Activated T-cell treated with anti-CD3 and anti-CD28 coated beads for 1 hour (primary cell): Measurements from ENCODE around the gene ERV3-1.
"Not testable (repeated sequence)": the region's sequence is repeated elsewhere in the genome, so short reads cannot be mapped to it uniquely, and the experiment has no call there.

Experiments
- DNase-seq: peaks from one replicate; pipeline ENCODE4 v3.0.0-alpha.2; 2020; ENCODE audit warnings: low read depth

The ERV3-1 gene

DNA sequence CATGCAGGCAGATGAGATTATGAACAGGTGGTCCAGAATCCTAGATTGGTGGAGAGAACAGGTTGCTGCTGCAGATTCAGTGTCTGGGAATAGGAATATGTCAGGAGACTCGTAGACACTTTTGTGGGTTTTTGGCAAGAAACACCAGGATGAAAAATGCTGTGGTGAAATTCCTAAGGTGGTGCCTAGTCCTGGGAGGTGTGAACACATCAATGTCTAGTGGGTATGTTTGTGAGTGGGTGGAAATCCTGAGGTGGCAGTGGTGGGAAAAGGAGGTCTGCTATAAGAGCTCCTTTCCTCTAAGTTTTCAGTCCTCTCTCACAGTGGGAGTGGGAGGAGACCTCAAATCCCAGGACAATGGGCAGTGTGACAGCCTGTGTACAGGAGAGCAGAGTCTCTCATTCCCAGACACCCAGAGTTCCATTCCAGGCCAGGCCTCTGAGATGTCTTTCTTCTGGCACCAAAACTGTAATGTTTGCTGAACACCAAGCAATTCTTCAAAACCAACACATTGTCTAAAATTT is 5.1 kb downstream of the ERV3-1 start:
- DNase-seq = no peak

DNA sequence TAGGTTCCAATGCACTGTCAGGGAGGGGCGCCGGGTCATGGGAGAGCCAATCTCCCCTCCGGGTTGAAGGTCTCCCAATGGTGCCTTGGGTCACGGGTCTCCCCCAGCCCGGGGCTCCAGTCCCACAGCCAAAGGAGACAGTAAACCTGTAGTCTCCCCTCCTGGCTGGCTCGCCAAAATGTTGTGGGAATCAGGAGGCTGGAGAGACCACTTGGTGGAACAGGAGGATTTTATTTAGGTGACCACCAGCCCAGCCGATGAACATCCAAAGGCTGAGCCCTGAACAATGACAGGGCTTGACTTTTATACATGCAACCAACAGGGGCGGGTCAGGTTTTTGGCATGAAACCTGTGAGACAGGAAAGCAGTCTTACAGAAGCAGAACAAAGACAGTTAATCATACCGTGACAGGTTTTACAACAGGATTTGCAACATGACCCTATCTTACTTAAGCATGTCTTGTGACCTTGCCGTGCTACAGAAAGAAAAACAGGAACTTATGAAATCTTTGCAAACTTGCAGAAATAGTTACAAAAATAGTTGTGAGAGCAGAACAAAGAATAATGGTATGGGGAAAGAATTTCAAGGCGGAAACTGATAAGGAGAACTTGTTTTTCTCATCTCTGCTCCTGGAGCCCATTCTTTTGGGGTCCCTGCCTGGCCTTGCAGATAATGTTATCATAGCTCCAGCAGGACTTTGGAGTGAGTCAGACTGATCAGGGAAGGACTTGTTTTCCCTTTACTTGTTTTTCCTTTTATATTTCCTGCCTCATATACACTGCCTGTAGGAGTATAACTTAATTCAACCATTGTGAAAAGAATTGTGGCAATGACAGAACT is 7.1 kb downstream of the ERV3-1 start:
- DNase-seq = no peak

GRCh38 chr7:64998865-64999164 is 7.7 kb downstream of the ERV3-1 start:
- no peak for DNase-seq

- DNase-seq = no peak
Measured at GRCh38 chr7:64997927-64998391, 8.5 kb downstream of the ERV3-1 start.

GRCh38 chr7:64997164-64997908 is 9.2 kb downstream of the ERV3-1 start:
- DNase-seq = no peak

- no peak for DNase-seq
Measured at GRCh38 chr7:64996305-64996704, 10.2 kb downstream of the ERV3-1 start.

DNA sequence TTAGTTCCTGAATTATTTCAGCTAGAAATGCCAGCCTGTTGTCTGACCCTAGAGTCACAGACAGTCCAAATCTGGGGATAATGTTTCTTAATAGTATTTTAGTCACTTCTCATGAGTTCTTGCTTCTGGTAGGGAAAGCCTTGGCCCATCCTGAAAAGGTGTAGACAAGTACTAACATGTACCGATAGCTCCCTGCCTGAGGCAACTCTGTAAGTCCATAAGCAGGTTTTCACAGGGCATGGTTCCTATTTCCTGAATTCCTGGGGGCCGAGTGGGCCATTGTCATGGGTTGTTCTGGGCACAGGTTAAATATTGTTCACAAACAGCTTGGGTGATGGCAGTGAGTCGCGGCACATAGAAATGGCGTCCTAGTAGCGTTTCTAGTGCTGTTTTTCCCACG is 12.6 kb downstream of the ERV3-1 start:
- no peak for DNase-seq

GRCh38 chr7:64992971-64993370 is 13.5 kb downstream of the ERV3-1 start:
- no peak for DNase-seq

DNA sequence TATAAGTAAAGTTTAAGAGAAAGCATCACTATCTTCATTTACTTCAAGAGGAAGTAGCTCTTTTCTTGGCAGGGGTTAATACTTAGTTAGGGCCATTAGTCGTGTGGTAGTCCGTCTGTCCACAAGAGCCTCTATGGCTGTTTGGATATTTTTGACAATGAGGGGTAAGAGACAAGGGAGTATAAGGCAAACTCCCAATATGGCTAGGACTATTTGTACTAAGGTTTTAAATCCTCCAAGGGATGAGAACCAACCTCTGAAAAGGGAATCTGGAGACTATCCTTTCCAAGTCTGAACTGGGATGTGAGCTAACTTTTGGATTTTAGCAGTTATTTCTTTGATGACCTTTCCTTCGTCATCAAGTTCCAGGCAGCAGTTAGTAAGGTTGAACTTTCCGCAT is 15.6 kb downstream of the ERV3-1 start, which contains the start of gene ZNF117:
ZNF117 (minus strand) TSS at position 101 of the 400 bp plus-strand sequence.
- DNase-seq = no peak

DNA sequence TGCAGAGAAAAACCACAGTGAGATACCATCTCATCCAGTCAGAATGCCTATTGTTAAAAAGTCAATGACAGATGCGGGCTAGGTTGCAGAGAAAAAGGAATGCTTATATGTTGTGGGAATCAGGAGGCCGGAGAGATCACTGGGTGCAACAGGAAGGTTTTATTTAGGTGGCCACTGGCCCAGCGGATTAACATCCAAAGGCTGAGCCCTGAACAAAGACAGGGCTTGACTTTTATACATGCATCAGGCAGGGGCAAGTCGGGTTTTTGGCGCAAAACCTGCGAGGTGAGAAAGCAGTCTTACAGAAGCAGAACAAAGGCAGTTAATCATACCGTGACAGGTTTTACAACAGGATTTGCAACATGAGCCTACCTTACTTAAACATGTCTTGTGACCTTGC is 16.3 kb downstream of the ERV3-1 start:
- DNase-seq = no peak

DNA sequence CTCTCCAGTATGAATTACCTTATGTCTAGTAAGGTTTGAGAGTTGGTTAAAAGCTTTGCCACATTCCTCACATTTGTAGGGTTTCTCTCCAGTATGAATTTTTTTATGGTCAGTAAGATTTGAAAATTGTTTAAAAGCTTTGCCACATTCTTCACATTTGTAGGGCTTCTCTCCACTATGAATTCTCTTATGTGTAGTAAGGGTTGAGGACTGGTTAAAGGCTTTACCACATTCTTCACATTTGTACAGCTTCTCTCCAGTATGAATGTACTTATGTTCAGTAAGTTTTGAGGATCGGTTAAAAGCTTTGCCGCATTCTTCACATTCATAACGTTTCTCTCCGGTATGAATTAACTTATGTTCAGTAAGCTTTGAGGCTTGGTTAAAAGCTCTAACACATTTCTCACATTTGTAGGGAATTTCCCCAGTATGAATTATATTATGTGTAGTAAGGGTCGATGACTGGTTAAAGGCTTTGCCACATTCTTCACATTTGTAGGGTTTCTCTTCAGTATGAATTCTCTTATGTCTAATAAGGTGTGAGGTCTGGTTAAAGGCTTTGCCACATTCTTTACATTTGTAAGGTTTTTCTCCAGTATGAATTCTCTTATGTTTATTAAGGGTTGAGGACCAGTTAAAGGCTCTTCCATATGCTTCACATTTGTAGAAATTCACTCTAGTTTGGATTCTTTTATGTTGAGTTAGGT is 27.8 kb downstream of the ERV3-1 start:
- DNase-seq = no peak

GRCh38 chr7:64965594-64965993 is 40.9 kb downstream of the ERV3-1 start:
- no peak for DNase-seq

DNA sequence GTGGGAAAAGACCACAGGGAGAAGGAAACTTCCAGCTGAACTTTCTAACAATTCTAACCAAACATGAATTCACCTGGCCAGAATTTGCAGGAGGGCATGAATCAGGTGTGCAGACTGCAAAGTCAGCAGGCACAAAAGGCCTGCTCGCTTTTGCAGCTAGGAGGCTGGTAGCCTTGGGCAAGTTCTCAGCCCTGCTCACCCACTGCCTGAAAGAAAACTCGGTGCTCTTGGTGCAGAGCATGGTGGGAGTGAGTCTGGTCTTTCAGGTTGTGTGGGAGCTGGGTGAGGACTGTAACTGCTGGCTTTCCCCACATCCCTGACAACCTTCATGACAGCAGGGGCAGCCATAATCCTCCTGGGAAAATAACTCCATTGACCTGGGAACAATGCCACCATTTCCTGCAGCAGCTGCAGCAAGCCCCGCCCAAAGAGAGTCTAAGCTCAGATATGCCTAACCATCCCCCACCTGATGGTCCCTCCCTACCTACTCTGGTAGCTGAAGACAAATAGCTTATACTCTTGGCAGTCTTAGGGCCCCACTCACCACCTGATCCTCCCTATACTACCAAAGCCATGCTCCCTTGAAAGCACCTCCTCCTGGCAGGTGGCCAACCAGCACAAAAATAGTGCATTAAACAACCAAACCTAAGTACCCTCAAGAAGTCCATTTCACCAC is 47.3 kb downstream of the ERV3-1 start:
- DNase-seq = no peak

DNA sequence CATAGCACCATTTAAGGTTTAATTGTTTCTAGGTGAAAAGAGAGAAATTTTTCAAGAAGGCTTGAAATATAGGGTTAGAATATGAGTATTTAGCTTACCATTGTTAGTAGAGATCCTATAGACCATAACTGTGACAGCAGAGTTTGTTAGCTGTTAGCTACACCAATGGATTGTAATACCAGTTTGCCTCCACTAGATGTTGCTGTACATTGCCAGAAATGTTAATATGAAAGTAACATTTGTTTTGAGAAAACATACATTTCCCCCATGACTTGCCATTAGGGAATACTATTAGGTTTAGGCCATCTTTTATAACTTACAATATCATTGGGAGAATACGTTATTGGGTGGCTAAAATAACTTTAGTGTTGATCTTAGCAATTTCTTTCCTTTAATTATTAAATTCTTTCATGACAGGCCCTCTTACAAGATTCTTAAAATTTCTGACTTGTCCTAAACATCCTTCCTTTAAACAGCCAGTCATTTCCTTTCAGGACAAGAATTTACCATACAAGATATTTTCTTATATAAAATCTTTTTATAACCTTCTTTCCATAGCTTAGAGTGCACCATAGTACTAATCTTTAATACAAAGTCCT is 55.1 kb downstream of the ERV3-1 start:
- DNase-seq = no peak

DNA sequence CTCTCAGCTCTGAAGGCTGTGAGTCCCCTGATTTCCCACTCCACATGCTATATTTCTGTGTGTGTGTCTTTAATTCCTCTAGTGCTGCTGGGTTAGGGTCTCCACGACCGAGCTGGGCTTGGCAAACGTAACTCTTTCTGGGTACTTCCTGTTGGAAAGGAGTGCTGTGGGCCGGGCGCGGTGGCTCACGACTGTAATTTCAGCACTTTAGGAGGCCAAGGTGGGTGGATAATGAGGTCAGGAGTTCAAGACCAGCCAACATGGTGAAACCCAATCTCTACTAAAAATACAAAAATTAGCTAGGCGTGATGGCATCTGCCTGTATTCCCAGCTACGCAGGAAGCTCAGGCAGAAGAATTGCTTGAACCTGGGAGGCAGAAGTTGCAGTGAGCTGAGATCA is 55.8 kb downstream of the ERV3-1 start:
- not testable (repeated sequence) for DNase-seq

- not testable (repeated sequence) for DNase-seq
Measured at GRCh38 chr7:64948774-64949173, 57.7 kb downstream of the ERV3-1 start.

GRCh38 chr7:64947252-64948000 is 59.1 kb downstream of the ERV3-1 start:
- no peak for DNase-seq

GRCh38 chr7:64946772-64947171 is 59.7 kb downstream of the ERV3-1 start:
- no peak for DNase-seq

GRCh38 chr7:64945503-64946175 is 60.8 kb downstream of the ERV3-1 start:
- no peak for DNase-seq
